Urinary bladder (tissue), 4 donors: Measurements from ENCODE around the gene GPC6. TPM values are rescaled to one million over a fixed set of nuclear protein-coding genes. Genes with fewer than 3 reads are reported as not detected.

ENCODE experiments used
- DNase-seq: peaks from one replicate; pipeline ENCODE4 v3.0.0-alpha.2; 2015; ENCODE audit errors: extremely low spot score
- H3K27ac ChIP-seq: one replicate; pipeline ENCODE4 v1.5.1; 2013; ENCODE audit warnings: low read depth, mild to moderate bottlenecking, moderate library complexity
- H3K36me3 ChIP-seq: one replicate; pipeline ENCODE4 v1.6.1; 2013; ENCODE audit warnings: mild to moderate bottlenecking, moderate library complexity; ENCODE audit not compliant: insufficient read depth
- H3K4me1 ChIP-seq: one replicate; pipeline ENCODE4 v1.6.1; 2013; ENCODE audit warnings: mild to moderate bottlenecking, moderate library complexity; ENCODE audit not compliant: insufficient read depth
- H3K4me3 ChIP-seq: one replicate; pipeline ENCODE4 v1.5.1; 2013; ENCODE audit warnings: low read depth, low read length
- WGBS: extraction: QIAGEN DNeasy Blood & Tissue Kit; methylation state at CpG from one replicate; pipeline ENCODE4 v1.1.7; 2013; 5-methylcytosine and 5-hydroxymethylcytosine counted together
- polyA plus RNA-seq: library from polyadenylated mRNA; stranded (reverse); fragments of 200-250 nt; gene quantifications from one replicate; pipeline ENCODE4 v1.2.3, GENCODE V29; 2013
- total RNA-seq: library from RNA; depleted of rRNA; stranded (reverse); fragments of >200 nt; gene quantifications from one replicate; pipeline ENCODE4 v1.2.3, GENCODE V29; 2014
- donor health status: healthy with polysubstance abuse.
- donor health status: healthy.

Gene GPC6
- total and polyA plus RNA-seq, 2 donors, result 8.8 to 126 TPM

DNA sequence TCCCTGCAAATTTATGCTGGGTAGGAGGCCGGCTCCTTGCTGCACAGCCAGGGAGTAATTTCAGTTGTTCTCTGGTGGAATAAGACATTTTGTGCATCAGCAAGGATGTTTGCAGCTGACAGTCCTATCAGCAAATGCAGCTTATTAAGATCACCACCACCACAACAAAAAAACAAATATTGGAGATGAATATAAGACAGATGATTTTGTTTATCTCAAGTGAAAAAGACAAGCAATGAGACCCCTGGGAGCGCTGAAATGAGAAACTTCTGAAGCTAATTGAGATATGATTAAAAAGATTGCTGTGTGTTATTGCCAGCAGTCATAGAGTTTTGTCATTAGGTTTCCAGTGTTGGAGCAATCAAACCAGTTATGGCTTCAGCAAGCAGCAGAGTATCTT is 505.6 kb downstream of the GPC6 start:
- no peak overlapping the region for H3K4me3 ChIP-seq

DNA sequence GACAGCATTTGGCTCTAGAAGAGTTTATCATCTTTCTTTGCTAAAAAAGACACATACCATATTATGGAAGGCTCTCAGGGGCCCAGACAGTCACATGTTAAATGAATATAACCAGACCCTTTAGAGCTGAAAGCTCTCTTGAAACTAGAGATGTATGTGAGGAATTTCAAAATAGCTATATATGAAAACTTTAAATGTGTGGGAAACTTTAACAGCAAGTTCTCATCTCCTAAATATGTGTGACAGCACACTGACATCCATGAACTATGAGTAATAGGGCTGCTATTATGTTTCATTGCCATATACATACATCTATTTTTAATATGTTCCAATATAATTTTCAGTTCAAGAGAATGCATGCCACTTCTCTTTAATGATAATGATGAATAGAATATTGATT is 509.5 kb downstream of the GPC6 start:
- Histone ChIP-seq H3K4me1 (no peaks in the 10 kb centered on the region), H3K36me3 (no peaks in the 10 kb centered on the region), H3K27ac (no peak overlapping the region), H3K4me3 (no peak overlapping the region)
- no peak for DNase-seq

More for the DNA sequence above, 505.6 kb downstream of the GPC6 start:
- Histone ChIP-seq H3K4me1 (no peaks in the 10 kb centered on the region), H3K36me3 (no peaks in the 10 kb centered on the region), H3K27ac (no peak overlapping the region)
- DNase-seq, result no peak
- 85% methylated on average over 2 of the region's 2 CpGs for WGBS

DNA sequence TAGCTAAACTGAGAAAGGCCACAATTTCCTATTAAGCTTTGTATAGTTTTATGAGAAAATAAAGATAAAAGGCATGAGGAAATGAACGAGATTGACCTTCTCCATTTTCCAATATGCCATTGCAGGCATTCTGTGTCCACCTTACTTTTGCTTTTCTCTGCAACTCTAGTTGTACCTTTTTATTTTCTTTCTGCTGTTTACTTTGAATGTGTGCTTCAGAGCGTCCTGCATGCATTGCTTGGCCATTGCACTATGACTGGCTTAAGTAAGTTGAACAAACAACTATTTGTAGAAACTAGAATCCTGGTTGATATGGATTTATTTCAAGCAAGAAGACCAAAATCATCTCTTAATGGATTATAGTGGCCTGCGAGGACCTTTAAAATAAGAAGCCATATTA is 510.3 kb downstream of the GPC6 start:
- no peaks in the 10 kb centered on the region for H3K4me1 ChIP-seq
- 88% methylated on average over 3 of the region's 3 CpGs for WGBS
- DNase-seq, result no peak
- no peak overlapping the region for H3K27ac ChIP-seq
- no peak overlapping the region for H3K4me3 ChIP-seq
- H3K36me3 ChIP-seq, result no peaks in the 10 kb centered on the region

DNA sequence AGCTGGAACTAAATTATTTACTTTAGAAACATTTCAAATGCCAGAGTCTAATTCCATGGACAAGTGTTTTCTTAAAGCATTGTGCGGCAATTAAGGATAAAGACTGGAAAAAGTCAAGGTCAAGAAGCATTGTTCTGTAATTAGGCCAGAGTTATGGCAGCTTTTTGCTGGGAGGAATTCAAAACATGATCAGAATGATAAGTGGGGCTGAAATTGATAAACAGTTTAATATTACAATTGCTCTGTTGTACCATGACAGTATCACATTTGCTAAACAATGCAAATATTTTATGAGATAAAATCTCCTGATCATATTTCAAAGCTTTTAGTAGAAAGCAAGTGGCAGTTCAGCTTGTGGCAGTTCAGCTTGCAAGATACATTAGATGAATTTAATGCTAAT is 513.7 kb downstream of the GPC6 start:
- H3K36me3 ChIP-seq, result no peaks in the 10 kb centered on the region
- no peaks in the 10 kb centered on the region for H3K4me1 ChIP-seq
- no peak overlapping the region for H3K4me3 ChIP-seq
- H3K27ac ChIP-seq, result no peak overlapping the region
- WGBS, result 58% methylated on average over 1 of the region's 1 CpG
- DNase-seq, result no peak

- no peak for DNase-seq
- no peaks in the 10 kb centered on the region for H3K36me3 ChIP-seq
- WGBS, result 80% methylated on average over 5 of the region's 5 CpGs
- no peak overlapping the region for H3K4me3 ChIP-seq
- H3K27ac ChIP-seq, result no peak overlapping the region
- no peaks in the 10 kb centered on the region for H3K4me1 ChIP-seq
These were observed 517.4 kb downstream of the GPC6 start for GRCh38 chr13:93744033-93744432.

DNA sequence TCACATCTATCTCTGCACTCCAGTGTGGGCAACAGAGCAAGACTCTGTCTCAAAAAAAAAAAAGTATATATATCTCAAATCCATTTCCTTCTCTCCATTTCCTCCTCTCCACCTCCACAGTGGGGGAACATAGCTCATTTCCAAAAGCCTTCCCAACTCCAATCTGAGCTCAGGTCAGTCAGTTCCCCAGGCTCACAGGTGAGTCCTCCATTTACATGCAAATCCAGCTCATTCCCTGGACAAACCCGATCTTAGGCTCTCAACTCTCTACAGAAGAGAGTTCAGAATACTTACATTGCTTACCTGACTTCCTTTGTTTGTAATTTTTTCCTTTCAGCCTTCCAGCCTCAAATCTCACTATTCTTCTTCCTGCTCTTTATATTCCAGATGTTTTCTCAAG is 518.3 kb downstream of the GPC6 start:
- H3K4me1 ChIP-seq, result no peaks in the 10 kb centered on the region
- no peak overlapping the region for H3K4me3 ChIP-seq
- H3K36me3 ChIP-seq, result no peaks in the 10 kb centered on the region
- WGBS, result 86% methylated on average over 1 of the region's 1 CpG
- no peak overlapping the region for H3K27ac ChIP-seq
- DNase-seq, result no peak

- H3K4me1 ChIP-seq, result no peaks in the 10 kb centered on the region
- no peak overlapping the region for H3K4me3 ChIP-seq
- no peak overlapping the region for H3K27ac ChIP-seq
- no peaks in the 10 kb centered on the region for H3K36me3 ChIP-seq
- WGBS, result 87% methylated on average over 2 of the region's 2 CpGs
- DNase-seq, result no peak
These were observed 519.3 kb downstream of the GPC6 start for GRCh38 chr13:93745884-93746283.

- Histone ChIP-seq H3K4me3 (no peak overlapping the region), H3K36me3 (no peaks in the 10 kb centered on the region), H3K4me1 (no peaks in the 10 kb centered on the region), H3K27ac (no peak overlapping the region)
- DNase-seq, result no peak
- WGBS, result 97% methylated on average over 1 of the region's 1 CpG
These were observed 520.0 kb downstream of the GPC6 start for GRCh38 chr13:93746589-93746988.

DNA sequence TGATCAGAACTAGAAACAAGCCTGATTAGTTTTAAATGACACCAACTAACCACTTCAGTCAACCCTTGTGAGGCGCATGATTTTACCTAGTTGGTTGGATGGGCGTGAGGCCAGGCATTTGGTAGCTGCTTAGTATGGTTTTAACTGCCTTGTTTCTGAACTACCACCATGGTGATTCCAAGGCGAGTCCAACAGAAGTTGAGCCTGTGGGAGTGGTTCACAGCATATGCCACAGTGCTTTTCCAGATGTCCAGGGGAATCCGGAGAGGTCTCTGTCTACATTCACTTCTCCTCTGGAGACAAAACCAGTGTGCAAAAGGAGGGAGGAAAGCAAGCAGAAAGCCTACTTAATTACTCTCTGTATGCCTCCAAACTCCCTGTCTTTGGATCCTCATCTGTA is 524.1 kb downstream of the GPC6 start:
- WGBS, result 92% methylated on average over 4 of the region's 4 CpGs

GRCh38 chr13:93751117-93751516 is 524.5 kb downstream of the GPC6 start:
- H3K27ac ChIP-seq, result no peak overlapping the region
- H3K4me1 ChIP-seq, result no peaks in the 10 kb centered on the region
- DNase-seq, result no peak
- no peaks in the 10 kb centered on the region for H3K36me3 ChIP-seq
- no peak overlapping the region for H3K4me3 ChIP-seq

More for the DNA sequence above, 524.1 kb downstream of the GPC6 start:
- no peak overlapping the region for H3K27ac ChIP-seq
- H3K4me3 ChIP-seq, result no peak overlapping the region
- no peak for DNase-seq
- no peaks in the 10 kb centered on the region for H3K4me1 ChIP-seq
- H3K36me3 ChIP-seq, result no peaks in the 10 kb centered on the region

DNA sequence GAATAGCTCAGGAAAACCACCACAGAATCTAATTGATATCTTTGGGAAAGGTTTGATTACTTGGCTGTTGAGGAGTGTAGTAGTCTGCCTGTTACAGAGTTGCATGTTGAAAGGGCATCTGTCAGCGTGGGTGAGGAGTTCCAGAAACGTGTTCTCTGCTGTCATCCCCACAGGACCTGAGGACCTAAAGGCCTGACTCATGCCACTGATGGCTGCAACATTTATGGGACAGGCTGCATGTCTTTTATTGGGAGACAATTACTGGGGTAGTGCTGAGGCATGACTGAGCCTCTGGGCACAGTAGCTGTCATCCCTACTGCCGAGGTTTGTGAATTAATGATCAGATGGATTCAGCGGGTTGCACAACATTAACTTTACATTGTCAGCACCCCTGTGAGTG is 525.9 kb downstream of the GPC6 start:
- no peaks in the 10 kb centered on the region for H3K36me3 ChIP-seq
- H3K4me3 ChIP-seq, result no peak overlapping the region
- DNase-seq, result no peak
- no peak overlapping the region for H3K27ac ChIP-seq
- 91% methylated on average over 4 of the region's 4 CpGs for WGBS
- no peaks in the 10 kb centered on the region for H3K4me1 ChIP-seq

GRCh38 chr13:93753639-93754038 is 527.0 kb downstream of the GPC6 start:
- H3K36me3 ChIP-seq, result no peaks in the 10 kb centered on the region
- no peaks in the 10 kb centered on the region for H3K4me1 ChIP-seq
- no peak for DNase-seq
- no peak overlapping the region for H3K27ac ChIP-seq
- H3K4me3 ChIP-seq, result no peak overlapping the region

GRCh38 chr13:93755341-93755740 is 528.7 kb downstream of the GPC6 start:
- WGBS, result 42% methylated on average over 1 of the region's 1 CpG

GRCh38 chr13:93758575-93758974 is 532.0 kb downstream of the GPC6 start:
- Histone ChIP-seq H3K36me3 (no peaks in the 10 kb centered on the region), H3K4me3 (no peak overlapping the region), H3K4me1 (no peaks in the 10 kb centered on the region), H3K27ac (no peak overlapping the region)
- WGBS, result 88% methylated on average over 1 of the region's 1 CpG
- no peak for DNase-seq

More at GRCh38 chr13:93755341-93755740, 528.7 kb downstream of the GPC6 start:
- Histone ChIP-seq H3K4me3 (no peak overlapping the region), H3K27ac (no peak overlapping the region), H3K4me1 (no peaks in the 10 kb centered on the region), H3K36me3 (no peaks in the 10 kb centered on the region)
- no peak for DNase-seq

GRCh38 chr13:93762708-93763426 is 536.3 kb downstream of the GPC6 start:
- no peak for DNase-seq
- 94% methylated on average over 6 of the region's 6 CpGs for WGBS
- no peak overlapping the region for H3K4me3 ChIP-seq
- no peaks in the 10 kb centered on the region for H3K4me1 ChIP-seq
- H3K36me3 ChIP-seq, result no peaks in the 10 kb centered on the region
- H3K27ac ChIP-seq, result no peak overlapping the region
